ENCODE measurements around the gene CHD6. TPM values are rescaled to one million over a fixed set of nuclear protein-coding genes. Genes with fewer than 3 reads are reported as not detected.

The CHD6 gene
- total RNA-seq, 6 donors from 2014 or later: 25.4 to 62.9 (median 35.3) TPM

GRCh38 chr20:41357424-41358163 is 260.6 kb downstream of the CHD6 start:
- TF ChIP-seq EP300 (IDR thresholded peaks at IDR 0.05) (no peak), POLR2A (IDR thresholded peaks at IDR 0.05) (no peak), POLR2AphosphoS5 (IDR thresholded peaks at IDR 0.05) (no peak)
- TF ChIP-seq, protein P1, sequence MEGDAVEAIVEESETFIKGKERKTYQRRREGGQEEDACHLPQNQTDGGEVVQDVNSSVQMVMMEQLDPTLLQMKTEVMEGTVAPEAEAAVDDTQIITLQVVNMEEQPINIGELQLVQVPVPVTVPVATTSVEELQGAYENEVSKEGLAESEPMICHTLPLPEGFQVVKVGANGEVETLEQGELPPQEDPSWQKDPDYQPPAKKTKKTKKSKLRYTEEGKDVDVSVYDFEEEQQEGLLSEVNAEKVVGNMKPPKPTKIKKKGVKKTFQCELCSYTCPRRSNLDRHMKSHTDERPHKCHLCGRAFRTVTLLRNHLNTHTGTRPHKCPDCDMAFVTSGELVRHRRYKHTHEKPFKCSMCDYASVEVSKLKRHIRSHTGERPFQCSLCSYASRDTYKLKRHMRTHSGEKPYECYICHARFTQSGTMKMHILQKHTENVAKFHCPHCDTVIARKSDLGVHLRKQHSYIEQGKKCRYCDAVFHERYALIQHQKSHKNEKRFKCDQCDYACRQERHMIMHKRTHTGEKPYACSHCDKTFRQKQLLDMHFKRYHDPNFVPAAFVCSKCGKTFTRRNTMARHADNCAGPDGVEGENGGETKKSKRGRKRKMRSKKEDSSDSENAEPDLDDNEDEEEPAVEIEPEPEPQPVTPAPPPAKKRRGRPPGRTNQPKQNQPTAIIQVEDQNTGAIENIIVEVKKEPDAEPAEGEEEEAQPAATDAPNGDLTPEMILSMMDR (IDR thresholded peaks at IDR 0.05): no peak
- Histone ChIP-seq H3K4me1 (no peaks in the 10 kb centered on the region), H3K36me3 (peaks cover 0 to 25% (median 8%) of the 10 kb centered on the region in 4 donors), H3K9me3 (no peaks in the 10 kb centered on the region), H3K27me3 (no peaks in the 10 kb centered on the region), H3K4me3 (no peak overlapping the region), H3K27ac (no peak overlapping the region)
- DNase-seq (no peak), ATAC-seq (ENCODE audit: low FRiP score in 2 of 2) (no peak)
- 91 to 93% methylated on average over 6 to 11 of the region's 11 CpGs for WGBS, 2 donors

GRCh38 chr20:41356951-41357350 is 261.2 kb downstream of the CHD6 start:
- TF ChIP-seq POLR2A (IDR thresholded peaks at IDR 0.05) (no peak), EP300 (IDR thresholded peaks at IDR 0.05) (no peak), POLR2AphosphoS5 (IDR thresholded peaks at IDR 0.05) (no peak)
- TF ChIP-seq, protein P1 (IDR thresholded peaks at IDR 0.05): no peak
- H3K4me1 ChIP-seq: no peaks in the 10 kb centered on the region
- H3K27me3 ChIP-seq: no peaks in the 10 kb centered on the region
- 85 to 88% methylated on average over 6 to 13 of the region's 13 CpGs for WGBS, 2 donors
- H3K36me3 ChIP-seq: peaks cover 0 to 28% (median 12%) of the 10 kb centered on the region in 4 donors
- H3K4me3 ChIP-seq: no peak overlapping the region
- H3K27ac ChIP-seq: no peak overlapping the region
- ATAC-seq (ENCODE audit: low FRiP score in 2 of 2) (no peak), DNase-seq (no peak)
- H3K9me3 ChIP-seq: no peaks in the 10 kb centered on the region

- no peak for ATAC-seq (ENCODE audit: low FRiP score in 2 of 2)
- H3K9me3 ChIP-seq: no peaks in the 10 kb centered on the region
- no peak for DNase-seq
- H3K36me3 ChIP-seq: peaks cover 0 to 35% (median 16%) of the 10 kb centered on the region in 4 donors
- H3K4me3 ChIP-seq: no peak overlapping the region
- no peaks in the 10 kb centered on the region for H3K27me3 ChIP-seq
- no peak overlapping the region for H3K27ac ChIP-seq
- no peaks in the 10 kb centered on the region for H3K4me1 ChIP-seq
- 93 to 95% methylated on average over 7 of the region's 7 CpGs for WGBS, 2 donors
- TF ChIP-seq, protein P1 (IDR thresholded peaks at IDR 0.05): no peak
- TF ChIP-seq EP300 (IDR thresholded peaks at IDR 0.05): no peak
- TF ChIP-seq POLR2AphosphoS5 (IDR thresholded peaks at IDR 0.05): no peak
- TF ChIP-seq POLR2A (IDR thresholded peaks at IDR 0.05): no peak
Observed at GRCh38 chr20:41355598-41356203, 262.5 kb downstream of the CHD6 start.

- Histone ChIP-seq H3K4me3 (no peak overlapping the region), H3K27ac (no peak overlapping the region), H3K4me1 (no peaks in the 10 kb centered on the region), H3K36me3 (peaks cover 0 to 37% (median 17%) of the 10 kb centered on the region in 4 donors), H3K27me3 (no peaks in the 10 kb centered on the region), H3K9me3 (no peaks in the 10 kb centered on the region)
- DNase-seq: no peak
- no peak for ATAC-seq (ENCODE audit: low FRiP score in 2 of 2)
- WGBS, 2 donors: 95 to 100% methylated on average over 3 of the region's 3 CpGs
- TF ChIP-seq, protein P1 (IDR thresholded peaks at IDR 0.05): no peak
- TF ChIP-seq EP300 (IDR thresholded peaks at IDR 0.05) (no peak), POLR2A (IDR thresholded peaks at IDR 0.05) (no peak), POLR2AphosphoS5 (IDR thresholded peaks at IDR 0.05) (no peak)
Observed at GRCh38 chr20:41355192-41355591, 263.0 kb downstream of the CHD6 start.

Data from upper lobe of left lung (tissue), 6 donors.